ENCODE results near the gene HADHA.
A peak's percentile ranks its signal among the peaks of the same experiment; 100 is the strongest.

The HADHA gene

GRCh38 chr2:26245231-26245732 lies 850 bp upstream of the HADHA start:
- DNase-seq (ENCODE audit: low read depth): peak; percentile 47

- DNase-seq (ENCODE audit: low read depth): no peak
Measured at GRCh38 chr2:26243470-26244308, 743 bp downstream of the HADHA start.

GRCh38 chr2:26241928-26242436 lies 2.5 kb downstream of the HADHA start:
- DNase-seq (ENCODE audit: low read depth): no peak

GRCh38 chr2:26238311-26238958 lies 6.0 kb downstream of the HADHA start:
- DNase-seq (ENCODE audit: low read depth): no peak

GRCh38 chr2:26237868-26238267 lies 6.6 kb downstream of the HADHA start:
- no peak for DNase-seq (ENCODE audit: low read depth)

- DNase-seq (ENCODE audit: low read depth): no peak
Measured at GRCh38 chr2:26235089-26235488, 9.3 kb downstream of the HADHA start.

- no peak for DNase-seq (ENCODE audit: low read depth)
Measured at GRCh38 chr2:26230806-26231205, 13.6 kb downstream of the HADHA start.

- no peak for DNase-seq (ENCODE audit: low read depth)
Measured at GRCh38 chr2:26229595-26229994, 14.8 kb downstream of the HADHA start.

GRCh38 chr2:26224095-26224494 lies 20.3 kb downstream of the HADHA start:
- DNase-seq (ENCODE audit: low read depth): no peak

- no peak for DNase-seq (ENCODE audit: low read depth)
Measured at GRCh38 chr2:26223018-26223417, 21.4 kb downstream of the HADHA start.

- no peak for DNase-seq (ENCODE audit: low read depth)
Measured at GRCh38 chr2:26217720-26218119, 26.7 kb downstream of the HADHA start.

GRCh38 chr2:26216587-26216986 lies 27.8 kb downstream of the HADHA start:
- DNase-seq (ENCODE audit: low read depth): no peak

GRCh38 chr2:26215833-26216232 lies 28.6 kb downstream of the HADHA start:
- DNase-seq (ENCODE audit: low read depth): no peak

GRCh38 chr2:26214759-26215158 lies 29.7 kb downstream of the HADHA start:
- no peak for DNase-seq (ENCODE audit: low read depth)

- DNase-seq (ENCODE audit: low read depth): no peak
Measured at GRCh38 chr2:26212011-26212410, 32.4 kb downstream of the HADHA start.

- no peak for DNase-seq (ENCODE audit: low read depth)
Measured at GRCh38 chr2:26203906-26204305, 40.5 kb downstream of the HADHA start.

- DNase-seq (ENCODE audit: low read depth): no peak
Measured at GRCh38 chr2:26202981-26203490, 41.4 kb downstream of the HADHA start.

GRCh38 chr2:26197516-26197915 lies 46.9 kb downstream of the HADHA start:
- DNase-seq (ENCODE audit: low read depth): no peak

GRCh38 chr2:26196683-26197418 lies 47.6 kb downstream of the HADHA start:
- no peak for DNase-seq (ENCODE audit: low read depth)

- no peak for DNase-seq (ENCODE audit: low read depth)
Measured at GRCh38 chr2:26195040-26195984, 49.1 kb downstream of the HADHA start.

GRCh38 chr2:26193578-26194231 lies 50.7 kb downstream of the HADHA start:
- no peak for DNase-seq (ENCODE audit: low read depth)
